Measurements from ENCODE around the gene SEPTIN11. TPM values are rescaled to one million over a fixed set of nuclear protein-coding genes. Genes with fewer than 3 reads are reported as not detected.

SEPTIN11 gene
- total and polyA plus RNA-seq, 2 of the 4 experiments (the other 2 are of a cell fraction): 267 to 573 TPM

GRCh38 chr4:76904646-76905190 lies 44.8 kb upstream of the SEPTIN11 start:
- POLR2A ChIA-PET (ENCODE audit: unreplicated experiment): no interaction called here
- Histone ChIP-seq H3K4me2 (ENCODE audit: low read depth, low read length) (no peak overlapping the region), H4K5ac (ENCODE audit: low read depth, low read length) (peak overlapping the region; percentile 26; the same call in 1 of the 2 replicates), H3K36me3 (ENCODE audit: control insufficient read depth, insufficient read depth, low read length) (no peaks in the 10 kb centered on the region), H2BK15ac (ENCODE audit: low read depth, low read length) (0 out of 3 replicates have a peak overlapping the region, but pooled peaks have one; percentile 46), H2AK9ac (replicated peaks; ENCODE audit: low read depth, low read length, poor library complexity) (no peak overlapping the region), H4K91ac (ENCODE audit: insufficient read depth, low read depth, low read length) (peak overlapping the region; percentile 28; the same call in 1 of the 2 replicates), H2AK5ac (ENCODE audit: low read depth, low read length) (peak overlapping the region; percentile 24), H3K56ac (ENCODE audit: extremely low read depth, insufficient read depth, low read length) (no peak overlapping the region), H3K4me1 (ENCODE audit: control insufficient read depth, insufficient read depth, low read length) (peaks cover 5% of the 10 kb centered on the region), H3K14ac (replicated peaks; ENCODE audit: low read depth, low read length) (peak overlapping the region; percentile 71), H2AFZ (replicated peaks; ENCODE audit: low read length, poor library complexity) (peak overlapping the region; percentile 7), H3K27me3 (ENCODE audit: control insufficient read depth, insufficient read depth, low read length) (no peaks in the 10 kb centered on the region), H2BK5ac (ENCODE audit: low read depth, low read length, poor library complexity, severe bottlenecking) (no peak overlapping the region), H3K9me1 (ENCODE audit: insufficient read depth, low read length) (no peaks in the 10 kb centered on the region; the same call in 1 of the 2 replicates), H3K9me3 (ENCODE audit: control insufficient read depth, insufficient read depth, low read length) (peaks cover 8% of the 10 kb centered on the region; the same call in 1 of the 2 replicates), H3K9ac (ENCODE audit: low read depth, low read length) (no peak overlapping the region), H3K27ac (ENCODE audit: insufficient read depth, low read length) (no peak overlapping the region), H3K18ac (ENCODE audit: low read depth, low read length) (peak overlapping the region; percentile 63; the same call in 1 of the 2 replicates), H3K4ac (ENCODE audit: low read depth, low read length) (0 out of 2 replicates have a peak overlapping the region, but pooled peaks have one; percentile 24), H4K8ac (ENCODE audit: low read depth in 2 of 2, low read length in 2 of 2) (peak overlapping the region in 1 of 2 experiments; percentile 12; a peak in 1 of 4 replicates), H4K20me1 (ENCODE audit: insufficient read depth, low read length) (no peaks in the 10 kb centered on the region), H3K23ac (ENCODE audit: low read depth, low read length) (no peak overlapping the region), H3K4me3 (ENCODE audit: insufficient read depth, low read depth, low read length) (no peak overlapping the region), H3K79me1 (ENCODE audit: low read depth in 1 of 2, low read length in 2 of 2) (no peaks in the 10 kb centered on the region), H2BK120ac (ENCODE audit: low read depth, low read length) (peak overlapping the region; percentile 9; the same call in 1 of the 2 replicates), H2BK20ac (ENCODE audit: low read depth, low read length) (peak overlapping the region; percentile 46; the same call in 1 of the 2 replicates)
- WGBS, 2 experiments (ENCODE audit: extremely low coverage in 2 of 2, insufficient read length in 1 of 2): no CpG with 5 or more reads among the region's 4 CpGs
- BruUV-seq (replicated peaks): no TSS peak
- dilution Hi-C loops (cut with HindIII; ENCODE audit: low sequenced_read_pairs, unreplicated experiment): no loop called here
- CTCF ChIA-PET: interaction anchor here (0.8 to 1.5 kb wide), 2 partner anchors 14 to 48 kb away, joined by 3 to 4 read pairs; no protein-coding TSS in a partner anchor
- in situ Hi-C loops (cut with MboI; ENCODE audit: low sequenced_read_pairs): no loop called here
- ATAC-seq (ENCODE audit: low read depth) (no peak), DNase-seq (no peak)
- no peak for TF ChIP-seq CEBPB (IDR thresholded peaks at IDR 0.05; ENCODE audit: low read depth, low read length)
- TF ChIP-seq RFX5 (IDR thresholded peaks at IDR 0.05; ENCODE audit: low read depth, low read length): no peak
- TF ChIP-seq, protein P1, sequence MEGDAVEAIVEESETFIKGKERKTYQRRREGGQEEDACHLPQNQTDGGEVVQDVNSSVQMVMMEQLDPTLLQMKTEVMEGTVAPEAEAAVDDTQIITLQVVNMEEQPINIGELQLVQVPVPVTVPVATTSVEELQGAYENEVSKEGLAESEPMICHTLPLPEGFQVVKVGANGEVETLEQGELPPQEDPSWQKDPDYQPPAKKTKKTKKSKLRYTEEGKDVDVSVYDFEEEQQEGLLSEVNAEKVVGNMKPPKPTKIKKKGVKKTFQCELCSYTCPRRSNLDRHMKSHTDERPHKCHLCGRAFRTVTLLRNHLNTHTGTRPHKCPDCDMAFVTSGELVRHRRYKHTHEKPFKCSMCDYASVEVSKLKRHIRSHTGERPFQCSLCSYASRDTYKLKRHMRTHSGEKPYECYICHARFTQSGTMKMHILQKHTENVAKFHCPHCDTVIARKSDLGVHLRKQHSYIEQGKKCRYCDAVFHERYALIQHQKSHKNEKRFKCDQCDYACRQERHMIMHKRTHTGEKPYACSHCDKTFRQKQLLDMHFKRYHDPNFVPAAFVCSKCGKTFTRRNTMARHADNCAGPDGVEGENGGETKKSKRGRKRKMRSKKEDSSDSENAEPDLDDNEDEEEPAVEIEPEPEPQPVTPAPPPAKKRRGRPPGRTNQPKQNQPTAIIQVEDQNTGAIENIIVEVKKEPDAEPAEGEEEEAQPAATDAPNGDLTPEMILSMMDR (conservative IDR thresholded peaks at IDR 0.05; ENCODE audit: low read depth, low read length): no peak
- no peak for TF ChIP-seq RAD21 (IDR thresholded peaks at IDR 0.05; ENCODE audit: low read length)
- no peak for TF ChIP-seq MAFK (IDR thresholded peaks at IDR 0.05; ENCODE audit: low read depth, low read length)
- TF ChIP-seq, protein P2, sequence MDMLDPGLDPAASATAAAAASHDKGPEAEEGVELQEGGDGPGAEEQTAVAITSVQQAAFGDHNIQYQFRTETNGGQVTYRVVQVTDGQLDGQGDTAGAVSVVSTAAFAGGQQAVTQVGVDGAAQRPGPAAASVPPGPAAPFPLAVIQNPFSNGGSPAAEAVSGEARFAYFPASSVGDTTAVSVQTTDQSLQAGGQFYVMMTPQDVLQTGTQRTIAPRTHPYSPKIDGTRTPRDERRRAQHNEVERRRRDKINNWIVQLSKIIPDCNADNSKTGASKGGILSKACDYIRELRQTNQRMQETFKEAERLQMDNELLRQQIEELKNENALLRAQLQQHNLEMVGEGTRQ (IDR thresholded peaks at IDR 0.05; ENCODE audit: low read depth, low read length): no peak
- TF ChIP-seq MAZ (IDR thresholded peaks at IDR 0.05; ENCODE audit: borderline replicate concordance, low read depth, low read length): no peak
- TF ChIP-seq FOS (IDR thresholded peaks at IDR 0.05; ENCODE audit: low read depth, low read length): no peak
- no peak for TF ChIP-seq RCOR1 (IDR thresholded peaks at IDR 0.05; ENCODE audit: insufficient replicate concordance, low read length)
- TF ChIP-seq, protein P3, sequence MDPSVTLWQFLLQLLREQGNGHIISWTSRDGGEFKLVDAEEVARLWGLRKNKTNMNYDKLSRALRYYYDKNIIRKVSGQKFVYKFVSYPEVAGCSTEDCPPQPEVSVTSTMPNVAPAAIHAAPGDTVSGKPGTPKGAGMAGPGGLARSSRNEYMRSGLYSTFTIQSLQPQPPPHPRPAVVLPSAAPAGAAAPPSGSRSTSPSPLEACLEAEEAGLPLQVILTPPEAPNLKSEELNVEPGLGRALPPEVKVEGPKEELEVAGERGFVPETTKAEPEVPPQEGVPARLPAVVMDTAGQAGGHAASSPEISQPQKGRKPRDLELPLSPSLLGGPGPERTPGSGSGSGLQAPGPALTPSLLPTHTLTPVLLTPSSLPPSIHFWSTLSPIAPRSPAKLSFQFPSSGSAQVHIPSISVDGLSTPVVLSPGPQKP (IDR thresholded peaks at IDR 0.05; ENCODE audit: borderline replicate concordance, low read depth, low read length): no peak
- no peak for TF ChIP-seq MXI1 (IDR thresholded peaks at IDR 0.05; ENCODE audit: borderline replicate concordance, low read depth, low read length)
- no peak for TF ChIP-seq BHLHE40 (IDR thresholded peaks at IDR 0.05; ENCODE audit: low read depth, low read length)
- intact Hi-C loops (cut with micrococcal nuclease): no loop called here

Measured in IMR-90 (cell line).